Measurements from ENCODE around the gene ADGRG3. TPM values are rescaled to one million over a fixed set of nuclear protein-coding genes. Genes with fewer than 3 reads are reported as not detected.

ADGRG3 gene
- total and polyA plus RNA-seq, 2 of the 8 experiments (the other 6 are each of a cell fraction or from before 2014, with no cell fraction given) = 0.28 to 0.98 TPM

DNA sequence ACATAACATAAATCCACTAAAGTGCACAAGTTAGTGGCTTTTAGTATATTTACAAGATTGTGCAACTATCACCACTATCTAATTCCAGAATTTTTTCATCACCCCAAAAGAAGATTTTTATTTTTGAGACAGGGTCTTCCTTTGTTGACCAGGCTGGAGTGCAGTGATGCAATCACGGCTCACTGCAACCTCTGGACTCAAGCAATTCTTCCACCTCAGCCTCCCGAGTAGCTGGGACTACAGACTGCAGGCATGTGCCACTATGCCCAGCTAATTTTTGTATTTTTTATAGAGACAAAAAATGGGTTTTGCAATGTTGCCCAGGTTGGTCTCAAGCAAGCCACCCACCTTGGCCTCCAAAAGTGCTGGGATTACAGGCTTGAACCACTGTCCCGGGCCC, 41.6 kb downstream of the ADGRG3 start:
- Histone ChIP-seq H3K4ac (replicated peaks; ENCODE audit: insufficient read length, low read depth, low read length) (no peak overlapping the region), H3K27me3 (replicated peaks in 1 of 4; ENCODE audit: control insufficient read depth in 3 of 4, extremely low read depth in 1 of 4, insufficient read depth in 3 of 4, low read length in 3 of 4) (no peaks in the 10 kb centered on the region; a peak in 2 of 7 replicates), H4K8ac (ENCODE audit: extremely low read depth, insufficient read depth, low read length) (no peak overlapping the region), H3K56ac (replicated peaks; ENCODE audit: insufficient read length, low read depth, low read length) (no peak overlapping the region), H2AFZ (ENCODE audit: low read length) (no peak overlapping the region), H2BK20ac (ENCODE audit: low read length) (no peak overlapping the region), H3K79me2 (ENCODE audit: control insufficient read depth in 1 of 2, insufficient read depth in 2 of 2, low read length in 2 of 2) (no peaks in the 10 kb centered on the region), H3K79me1 (ENCODE audit: low read depth, low read length) (no peaks in the 10 kb centered on the region), H4K20me1 (replicated peaks in 1 of 2; ENCODE audit: control insufficient read depth in 1 of 2, insufficient read depth in 2 of 2, low read length in 2 of 2) (peaks cover 0 to 3% of the 10 kb centered on the region in 2 experiments), H3K18ac (ENCODE audit: extremely low read depth, low read length) (no peak overlapping the region), H3K23ac (ENCODE audit: insufficient read length) (no peak overlapping the region), H3K27ac (ENCODE audit: low read depth, low read length) (no peak overlapping the region), H4K5ac (ENCODE audit: insufficient read length, low read depth, low read length) (no peak overlapping the region), H3K23me2 (ENCODE audit: low read depth, low read length) (peaks cover 18% of the 10 kb centered on the region; the same call in 1 of the 2 replicates), H4K91ac (replicated peaks; ENCODE audit: insufficient read length, low read length) (no peak overlapping the region), H3K9me3 (ENCODE audit: insufficient read depth in 2 of 2, low read depth in 1 of 2, low read length in 1 of 2) (no peaks in the 10 kb centered on the region), H2BK15ac (ENCODE audit: low read length) (no peak overlapping the region), H3K14ac (ENCODE audit: insufficient read length) (no peak overlapping the region), H3K4me2 (ENCODE audit: insufficient read depth in 1 of 2, low read depth in 2 of 2, low read length in 2 of 2) (no peak overlapping the region), H2AK5ac (ENCODE audit: low read depth, low read length) (no peak overlapping the region), H3K4me1 (replicated peaks in 1 of 4; ENCODE audit: control insufficient read depth in 3 of 4, insufficient read depth in 4 of 4, low read length in 3 of 4) (no peaks in the 10 kb centered on the region), H3K9ac (replicated peaks in 1 of 4; ENCODE audit: extremely low read depth in 1 of 4, low read depth in 3 of 4, low read length in 3 of 4) (no peak overlapping the region), H2BK5ac (ENCODE audit: low read depth, low read length) (no peak overlapping the region), H2BK120ac (replicated peaks; ENCODE audit: low read depth, low read length) (no peak overlapping the region), H2BK12ac (ENCODE audit: low read depth, low read length) (no peak overlapping the region), H3K36me3 (ENCODE audit: control insufficient read depth in 2 of 4, insufficient read depth in 4 of 4, low read length in 3 of 4) (no peaks in the 10 kb centered on the region), H3K4me3 (ENCODE audit: extremely low read depth in 1 of 4, insufficient read depth in 2 of 4, low read depth in 3 of 4, low read length in 4 of 4) (no peak overlapping the region)
- 84% methylated on average over 3 of the region's 3 CpGs; no CpG with 5 or more reads in 1 of the 2 experiments for WGBS, 2 experiments (ENCODE audit: extremely low coverage in 1 of 2, insufficient coverage in 1 of 2, insufficient read length in 1 of 2, insufficient replicate concordance in 2 of 2, low coverage in 1 of 2, low lambda C conversion rate in 2 of 2, missing lambda C conversion rate in 1 of 2)
- POLR2A ChIA-PET (ENCODE audit: partially characterized antibody) = no interaction called here
- CTCF ChIA-PET (ENCODE audit: partially characterized antibody) = interaction anchor here (1.7 kb wide), 1 partner anchor 133 kb away, joined by 6 read pairs; no protein-coding TSS in a partner anchor
- FAIRE-seq = no peak
- TF ChIP-seq, protein P1, sequence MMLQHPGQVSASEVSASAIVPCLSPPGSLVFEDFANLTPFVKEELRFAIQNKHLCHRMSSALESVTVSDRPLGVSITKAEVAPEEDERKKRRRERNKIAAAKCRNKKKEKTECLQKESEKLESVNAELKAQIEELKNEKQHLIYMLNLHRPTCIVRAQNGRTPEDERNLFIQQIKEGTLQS (IDR thresholded peaks at IDR 0.05; ENCODE audit: insufficient read depth, low read depth, low read length) = no peak
- TF ChIP-seq SP2 (IDR thresholded peaks at IDR 0.05; ENCODE audit: low read length) (no peak), HDAC2 (IDR thresholded peaks at IDR 0.05; ENCODE audit: borderline replicate concordance in 1 of 2, low read depth in 2 of 2, low read length in 2 of 2) (no peak), MAFK (IDR thresholded peaks at IDR 0.05; ENCODE audit: low read depth, low read length) (no peak), POLR2A (IDR thresholded peaks at IDR 0.05; ENCODE audit: control extremely low read depth in 1 of 2, low read depth in 2 of 2, low read length in 2 of 2) (no peak), RAD21 (IDR thresholded peaks at IDR 0.05 in 1 of 2, conservative IDR thresholded peaks at IDR 0.05 in 1 of 2; ENCODE audit: low read depth in 2 of 2, low read length in 2 of 2) (no peak)
- no peak for DNase-seq (ENCODE audit: low read depth in 1 of 2, low spot score in 2 of 2)
